Cardiac fibroblast (primary cell): Measurements from ENCODE around the gene SNTA1.
A peak's percentile ranks its signal among the peaks of the same experiment; 100 is the strongest.
"Not testable (repeated sequence)": the region's sequence is repeated elsewhere in the genome, so short reads cannot be mapped to it uniquely, and the experiment has no call there.

ENCODE experiments used
- DNase-seq, 2 donors: peaks; one replicate each; pipeline versions ENCODE4 v3.0.0 to v3.0.0-alpha.2; 2010; ENCODE audit warnings: low read depth in 2 of 2
- H3K4me3 ChIP-seq, 2 donors: replicated peaks in 1 of 2; 1 replicate in 1 of 2; 2 replicates in 1 of 2; pipeline ENCODE4 v1.5.1; 2011; ENCODE audit warnings: low read depth in 2 of 2, low read length in 2 of 2, mild to moderate bottlenecking in 2 of 2, moderate library complexity in 1 of 2
- TF ChIP-seq, protein P1 (sequence below): IDR thresholded peaks from one replicate; pipeline ENCODE4 v1.5.1; 2011; ENCODE audit warnings: low read depth, mild to moderate bottlenecking, low read length, inconsistent platforms

SNTA1 gene

GRCh38 chr20:33463332-33464101 lies 20.0 kb upstream of the SNTA1 start:
- DNase-seq = no peak
- no peak overlapping the region for H3K4me3 ChIP-seq
- TF ChIP-seq, protein P1, sequence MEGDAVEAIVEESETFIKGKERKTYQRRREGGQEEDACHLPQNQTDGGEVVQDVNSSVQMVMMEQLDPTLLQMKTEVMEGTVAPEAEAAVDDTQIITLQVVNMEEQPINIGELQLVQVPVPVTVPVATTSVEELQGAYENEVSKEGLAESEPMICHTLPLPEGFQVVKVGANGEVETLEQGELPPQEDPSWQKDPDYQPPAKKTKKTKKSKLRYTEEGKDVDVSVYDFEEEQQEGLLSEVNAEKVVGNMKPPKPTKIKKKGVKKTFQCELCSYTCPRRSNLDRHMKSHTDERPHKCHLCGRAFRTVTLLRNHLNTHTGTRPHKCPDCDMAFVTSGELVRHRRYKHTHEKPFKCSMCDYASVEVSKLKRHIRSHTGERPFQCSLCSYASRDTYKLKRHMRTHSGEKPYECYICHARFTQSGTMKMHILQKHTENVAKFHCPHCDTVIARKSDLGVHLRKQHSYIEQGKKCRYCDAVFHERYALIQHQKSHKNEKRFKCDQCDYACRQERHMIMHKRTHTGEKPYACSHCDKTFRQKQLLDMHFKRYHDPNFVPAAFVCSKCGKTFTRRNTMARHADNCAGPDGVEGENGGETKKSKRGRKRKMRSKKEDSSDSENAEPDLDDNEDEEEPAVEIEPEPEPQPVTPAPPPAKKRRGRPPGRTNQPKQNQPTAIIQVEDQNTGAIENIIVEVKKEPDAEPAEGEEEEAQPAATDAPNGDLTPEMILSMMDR = no peak

DNA sequence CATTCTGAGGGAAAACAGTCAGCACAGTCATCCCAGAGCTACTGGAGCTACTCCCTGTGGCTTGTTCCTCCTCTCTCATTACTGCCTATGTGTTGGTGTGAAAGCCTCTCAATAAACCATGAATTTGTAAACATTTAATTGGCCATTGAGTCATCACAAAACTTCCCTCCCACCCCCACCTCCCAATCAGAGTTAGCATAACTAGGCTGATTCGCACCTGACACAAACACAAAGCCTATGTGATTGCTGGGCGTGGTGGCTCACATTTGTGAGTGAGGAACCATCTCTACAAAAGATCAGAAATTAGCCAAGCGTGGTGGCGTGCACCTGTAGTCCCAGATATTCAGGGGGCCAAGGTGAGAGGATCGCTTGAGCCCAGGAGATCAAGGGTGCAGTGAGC lies 17.1 kb upstream of the SNTA1 start:
- no peak overlapping the region for H3K4me3 ChIP-seq
- no peak for DNase-seq
- TF ChIP-seq, protein P1 = no peak

GRCh38 chr20:33459599-33459998 lies 16.0 kb upstream of the SNTA1 start:
- DNase-seq = no peak
- H3K4me3 ChIP-seq = no peak overlapping the region
- TF ChIP-seq, protein P1 = no peak

GRCh38 chr20:33456916-33457642 lies 13.5 kb upstream of the SNTA1 start:
- not testable (repeated sequence) for H3K4me3 ChIP-seq
- peak; percentile 81 to 82 for DNase-seq
- TF ChIP-seq, protein P1 = peak; percentile 99

- TF ChIP-seq, protein P1 = no peak
- peak; percentile 40 to 57 for DNase-seq
These were observed 7.3 kb upstream of the SNTA1 start for GRCh38 chr20:33450867-33451266.

DNA sequence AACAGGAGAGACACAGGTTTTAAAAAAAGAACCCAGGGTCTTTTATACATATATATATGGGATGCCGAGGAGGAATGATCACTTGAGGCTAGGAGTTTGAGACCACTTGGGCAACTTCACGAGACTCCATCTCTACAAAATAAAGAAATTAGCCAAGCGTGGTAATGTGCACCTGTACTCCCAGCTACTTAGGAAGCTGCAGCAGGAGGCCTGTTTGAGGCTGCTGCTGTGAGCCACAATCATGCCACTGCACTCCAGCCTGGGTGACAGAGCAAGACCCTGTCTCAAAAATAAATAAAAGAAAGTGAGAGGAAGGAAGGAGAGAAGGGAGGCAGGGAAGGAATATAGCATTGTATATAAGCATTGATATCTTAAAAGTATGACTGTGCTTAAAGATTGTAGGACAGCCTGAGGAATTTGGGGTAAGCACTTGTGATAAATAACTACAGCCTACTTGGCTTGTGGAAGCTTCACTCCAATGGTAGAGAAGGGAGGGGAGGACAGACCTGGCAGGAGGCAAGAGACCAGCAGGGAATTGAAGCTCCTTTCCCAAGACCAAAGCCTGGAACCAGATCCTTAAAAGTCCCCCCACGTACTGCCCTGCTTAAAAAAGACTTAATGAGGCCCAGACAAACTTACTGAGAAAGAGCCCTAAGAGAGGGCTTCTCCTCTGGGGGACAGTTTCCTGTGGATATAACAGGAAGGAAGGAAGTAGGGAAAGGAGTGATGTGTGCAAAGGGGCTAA lies 2.5 kb upstream of the SNTA1 start:
- TF ChIP-seq, protein P1 = no peak
- DNase-seq = no peak
- no peak overlapping the region for H3K4me3 ChIP-seq

More at GRCh38 chr20:33450867-33451266, 7.3 kb upstream of the SNTA1 start:
- H3K4me3 ChIP-seq = no peak overlapping the region
